ENCODE data around the gene FKBP15.

- no peak for TF ChIP-seq OSR1 (CRISPR knock-in tag; IDR thresholded peaks at IDR 0.05)
- TF ChIP-seq CREB5 (CRISPR knock-in tag; IDR thresholded peaks at IDR 0.05; ENCODE audit: low read depth), result no peak
These were observed 33.0 kb downstream of the FKBP15 start for GRCh38 chr9:113187929-113188595.

Data from SK-N-SH treated with all-trans-retinoic acid at 6 μM for 48 hours (cell line).